Breast epithelium (tissue), 3 donors: ENCODE results near the gene CHKA.

Source experiments
- POLR2A ChIP-seq: fragments of 450-650 bp; IDR thresholded peaks from one replicate; pipeline ENCODE4 v1.6.1; 2016; ENCODE audit warnings: antibody characterized with exemption, mild to moderate bottlenecking, moderate library complexity
- TF ChIP-seq, protein P1 (sequence below), 3 donors: fragments of 450-650 bp; IDR thresholded peaks; one replicate each; pipeline ENCODE4 v1.5.1; 2016 to 2017; ENCODE audit warnings: antibody characterized with exemption in 3 of 3, mild to moderate bottlenecking in 3 of 3, moderate library complexity in 3 of 3

DNA sequence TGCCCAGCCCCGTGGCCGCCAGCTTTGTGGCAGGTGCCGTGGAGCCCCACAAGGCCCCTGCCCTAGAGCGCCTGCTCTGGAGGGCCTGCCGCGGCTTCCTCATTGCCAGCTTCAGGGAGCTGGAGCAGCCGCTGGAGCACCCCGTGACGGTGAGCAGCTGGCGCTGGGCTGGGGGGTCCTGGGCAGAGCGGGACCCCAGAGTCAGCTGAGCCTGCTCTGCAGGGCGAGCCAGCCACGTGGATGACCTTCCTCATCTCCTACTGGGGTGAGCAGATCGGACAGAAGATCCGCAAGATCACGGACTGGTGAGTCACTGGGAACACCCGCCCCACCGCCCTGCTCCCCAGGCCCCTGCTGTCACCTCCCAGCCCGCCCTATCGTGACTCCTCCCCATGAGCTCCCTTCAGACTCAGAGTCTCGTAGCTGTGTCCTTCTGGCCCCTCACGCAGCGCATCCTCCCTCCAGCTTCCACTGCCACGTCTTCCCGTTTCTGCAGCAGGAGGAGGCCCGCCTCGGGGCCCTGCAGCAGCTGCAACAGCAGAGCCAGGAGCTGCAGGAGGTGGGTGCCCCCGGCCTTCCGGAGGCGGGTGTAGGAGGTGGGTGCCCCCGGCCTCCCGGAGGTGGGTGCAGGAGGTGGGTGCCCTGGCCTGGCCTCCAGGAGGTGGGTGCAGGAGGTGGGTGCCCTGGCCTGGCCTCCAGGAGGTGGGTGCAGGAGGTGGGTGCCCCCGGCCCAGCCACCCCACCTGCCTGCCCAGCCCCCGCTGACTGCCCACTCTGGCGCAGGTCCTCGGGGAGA lies 77.6 kb downstream of the CHKA start:
- TF ChIP-seq, protein P1, sequence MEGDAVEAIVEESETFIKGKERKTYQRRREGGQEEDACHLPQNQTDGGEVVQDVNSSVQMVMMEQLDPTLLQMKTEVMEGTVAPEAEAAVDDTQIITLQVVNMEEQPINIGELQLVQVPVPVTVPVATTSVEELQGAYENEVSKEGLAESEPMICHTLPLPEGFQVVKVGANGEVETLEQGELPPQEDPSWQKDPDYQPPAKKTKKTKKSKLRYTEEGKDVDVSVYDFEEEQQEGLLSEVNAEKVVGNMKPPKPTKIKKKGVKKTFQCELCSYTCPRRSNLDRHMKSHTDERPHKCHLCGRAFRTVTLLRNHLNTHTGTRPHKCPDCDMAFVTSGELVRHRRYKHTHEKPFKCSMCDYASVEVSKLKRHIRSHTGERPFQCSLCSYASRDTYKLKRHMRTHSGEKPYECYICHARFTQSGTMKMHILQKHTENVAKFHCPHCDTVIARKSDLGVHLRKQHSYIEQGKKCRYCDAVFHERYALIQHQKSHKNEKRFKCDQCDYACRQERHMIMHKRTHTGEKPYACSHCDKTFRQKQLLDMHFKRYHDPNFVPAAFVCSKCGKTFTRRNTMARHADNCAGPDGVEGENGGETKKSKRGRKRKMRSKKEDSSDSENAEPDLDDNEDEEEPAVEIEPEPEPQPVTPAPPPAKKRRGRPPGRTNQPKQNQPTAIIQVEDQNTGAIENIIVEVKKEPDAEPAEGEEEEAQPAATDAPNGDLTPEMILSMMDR (IDR thresholded peaks at IDR 0.05): no peak
- TF ChIP-seq POLR2A: no peak
